Measurements from ENCODE around the gene SGTA.

Gene SGTA

GRCh38 chr19:2807379-2808128 lies 24.5 kb upstream of the SGTA start:
- TF ChIP-seq Cebpa-rat (IDR thresholded peaks at IDR 0.05), result no peak
- Histone ChIP-seq H3K27me3 (peaks cover 0 to 75% (median 0%) of the 10 kb centered on the region in 11 experiments; a peak in 7 of 22 replicates), H3K4me2 (peak overlapping the region in 9 of 11 experiments; percentile 29 to 96 (median 84); a peak in 17 of 22 replicates), H3K36me3 (peaks cover 33 to 88% (median 74%) of the 10 kb centered on the region in 11 experiments), H3K4me3 (no peak overlapping the region; a peak in 3 of 20 replicates), H3K9ac (peak overlapping the region in 2 of 11 experiments; percentile 18 to 31; a peak in 2 of 22 replicates), H3K4me1 (peaks cover 21 to 98% (median 85%) of the 10 kb centered on the region in 10 experiments), H4K20me1 (peaks cover 0 to 97% (median 92%) of the 10 kb centered on the region in 11 experiments; a peak in 21 of 22 replicates), H3K9me3 (replicated peaks in 1 of 11) (no peaks in the 10 kb centered on the region; a peak in 1 of 22 replicates), H3K27ac (peak overlapping the region in 1 of 11 experiments; percentile 59; a peak in 2 of 22 replicates)

DNA sequence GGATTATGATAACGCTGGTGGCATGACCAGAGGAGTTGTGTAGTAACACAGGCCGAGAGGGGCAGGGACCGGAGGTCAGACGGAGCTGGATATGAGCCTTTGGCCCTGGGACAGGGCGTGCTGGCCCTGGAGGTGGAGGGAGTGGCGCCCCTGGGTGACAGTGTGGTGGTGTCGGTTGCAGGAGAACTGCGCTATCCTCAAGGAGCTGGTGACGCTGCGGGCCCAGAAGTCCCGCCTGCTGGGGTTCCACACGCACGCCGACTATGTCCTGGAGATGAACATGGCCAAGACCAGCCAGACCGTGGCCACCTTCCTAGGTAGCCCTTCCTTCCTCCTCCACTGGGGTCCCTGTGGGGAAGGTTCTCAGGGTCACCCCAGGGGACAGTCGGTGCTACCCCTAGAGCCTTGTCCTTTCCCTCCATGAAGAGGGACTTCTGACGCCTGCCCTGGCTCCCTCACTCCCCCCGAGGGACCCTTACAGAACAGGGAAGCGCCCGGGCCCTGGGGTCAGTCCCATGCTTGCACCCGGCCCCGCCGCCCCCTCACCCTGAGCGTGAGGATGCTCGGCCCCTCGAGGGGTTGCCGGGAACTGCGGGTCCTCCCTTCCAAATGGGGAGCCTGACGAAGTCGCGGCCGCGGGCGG lies 23.8 kb upstream of the SGTA start:
- peaks cover 22 to 98% (median 90%) of the 10 kb centered on the region in 10 experiments for H3K4me1 ChIP-seq
- no peak for TF ChIP-seq Cebpa-rat (IDR thresholded peaks at IDR 0.05)
- H3K9me3 ChIP-seq (replicated peaks in 1 of 11), result no peaks in the 10 kb centered on the region; a peak in 1 of 22 replicates
- H3K27ac ChIP-seq, result peak overlapping the region in 4 of 11 experiments; percentile 2 to 59 (median 44); a peak in 6 of 22 replicates
- no peak overlapping the region; a peak in 3 of 20 replicates for H3K4me3 ChIP-seq
- peaks cover 31 to 86% (median 69%) of the 10 kb centered on the region in 11 experiments for H3K36me3 ChIP-seq
- H3K27me3 ChIP-seq, result peaks cover 0 to 75% (median 0%) of the 10 kb centered on the region in 11 experiments; a peak in 7 of 22 replicates
- peaks cover 0 to 96% (median 90%) of the 10 kb centered on the region in 11 experiments; a peak in 21 of 22 replicates for H4K20me1 ChIP-seq
- H3K4me2 ChIP-seq, result peak overlapping the region in 9 of 11 experiments; percentile 43 to 96 (median 84); a peak in 18 of 22 replicates
- H3K9ac ChIP-seq, result peak overlapping the region in 3 of 11 experiments; percentile 3 to 18 (median 16); a peak in 1 of 22 replicates

- H3K27me3 ChIP-seq, result peaks cover 0 to 75% (median 0%) of the 10 kb centered on the region in 11 experiments; a peak in 7 of 22 replicates
- no peaks in the 10 kb centered on the region; a peak in 1 of 22 replicates for H3K9me3 ChIP-seq (replicated peaks in 1 of 11)
- H3K9ac ChIP-seq, result peak overlapping the region in 3 of 11 experiments; percentile 3 to 18 (median 16); a peak in 1 of 22 replicates
- H3K4me3 ChIP-seq, result no peak overlapping the region; a peak in 1 of 20 replicates
- peak overlapping the region; percentile 16 to 96 (median 83); a peak in 19 of 22 replicates for H3K4me2 ChIP-seq
- peaks cover 31 to 79% (median 65%) of the 10 kb centered on the region in 11 experiments for H3K36me3 ChIP-seq
- peaks cover 0 to 96% (median 88%) of the 10 kb centered on the region in 11 experiments; a peak in 21 of 22 replicates for H4K20me1 ChIP-seq
- peak overlapping the region in 4 of 11 experiments; percentile 2 to 59 (median 44); a peak in 7 of 22 replicates for H3K27ac ChIP-seq
- TF ChIP-seq Cebpa-rat (IDR thresholded peaks at IDR 0.05), result no peak
- peaks cover 30 to 98% (median 95%) of the 10 kb centered on the region in 10 experiments for H3K4me1 ChIP-seq
Observed at GRCh38 chr19:2805991-2806649, 23.0 kb upstream of the SGTA start.

DNA sequence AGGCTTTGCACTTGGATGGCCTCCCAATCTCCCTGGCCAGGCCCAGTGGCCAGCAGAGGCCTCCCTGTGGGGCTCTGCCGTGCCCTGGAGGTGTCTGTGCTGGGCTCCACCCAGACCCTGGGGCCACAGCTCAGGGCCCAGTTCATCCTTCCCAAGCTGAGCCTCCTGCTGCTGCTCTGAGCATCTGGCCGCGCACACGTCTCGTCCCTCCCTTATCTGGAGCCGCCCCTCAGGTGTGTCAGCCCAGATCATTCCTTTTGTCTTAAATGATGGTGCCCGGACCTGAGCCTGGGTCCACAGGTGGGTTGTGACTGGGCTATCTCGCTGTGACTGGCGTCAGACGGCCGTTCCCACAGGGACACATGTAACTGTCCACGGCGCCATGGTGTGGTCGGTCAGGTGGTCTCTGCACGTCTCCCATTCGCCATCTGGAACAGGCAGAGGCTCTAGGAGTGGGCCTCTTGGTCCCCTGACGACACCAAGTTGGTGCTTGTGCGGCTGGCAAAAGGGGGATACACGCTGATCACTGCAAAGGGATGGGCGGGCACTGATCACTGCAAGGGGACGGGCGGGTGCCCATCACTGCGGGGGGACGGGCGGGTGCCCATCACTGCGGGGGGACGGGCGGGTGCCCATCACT lies 22.3 kb upstream of the SGTA start:
- TF ChIP-seq Cebpa-rat (IDR thresholded peaks at IDR 0.05), result no peak
- H3K9ac ChIP-seq, result peak overlapping the region in 7 of 11 experiments; percentile 16 to 71 (median 57); a peak in 11 of 22 replicates
- peaks cover 37 to 98% (median 96%) of the 10 kb centered on the region in 10 experiments for H3K4me1 ChIP-seq
- H3K9me3 ChIP-seq (replicated peaks in 1 of 11), result no peaks in the 10 kb centered on the region; a peak in 1 of 22 replicates
- H3K27ac ChIP-seq, result peak overlapping the region in 7 of 11 experiments; percentile 17 to 73 (median 54); a peak in 12 of 22 replicates
- peaks cover 0 to 96% (median 88%) of the 10 kb centered on the region in 11 experiments; a peak in 21 of 22 replicates for H4K20me1 ChIP-seq
- peak overlapping the region; percentile 57 to 97 (median 85) for H3K4me2 ChIP-seq
- peak overlapping the region in 1 of 10 experiments; percentile 32; a peak in 3 of 20 replicates for H3K4me3 ChIP-seq
- peaks cover 31 to 79% (median 64%) of the 10 kb centered on the region in 11 experiments for H3K36me3 ChIP-seq
- H3K27me3 ChIP-seq, result peaks cover 0 to 69% (median 0%) of the 10 kb centered on the region in 11 experiments; a peak in 7 of 22 replicates

DNA sequence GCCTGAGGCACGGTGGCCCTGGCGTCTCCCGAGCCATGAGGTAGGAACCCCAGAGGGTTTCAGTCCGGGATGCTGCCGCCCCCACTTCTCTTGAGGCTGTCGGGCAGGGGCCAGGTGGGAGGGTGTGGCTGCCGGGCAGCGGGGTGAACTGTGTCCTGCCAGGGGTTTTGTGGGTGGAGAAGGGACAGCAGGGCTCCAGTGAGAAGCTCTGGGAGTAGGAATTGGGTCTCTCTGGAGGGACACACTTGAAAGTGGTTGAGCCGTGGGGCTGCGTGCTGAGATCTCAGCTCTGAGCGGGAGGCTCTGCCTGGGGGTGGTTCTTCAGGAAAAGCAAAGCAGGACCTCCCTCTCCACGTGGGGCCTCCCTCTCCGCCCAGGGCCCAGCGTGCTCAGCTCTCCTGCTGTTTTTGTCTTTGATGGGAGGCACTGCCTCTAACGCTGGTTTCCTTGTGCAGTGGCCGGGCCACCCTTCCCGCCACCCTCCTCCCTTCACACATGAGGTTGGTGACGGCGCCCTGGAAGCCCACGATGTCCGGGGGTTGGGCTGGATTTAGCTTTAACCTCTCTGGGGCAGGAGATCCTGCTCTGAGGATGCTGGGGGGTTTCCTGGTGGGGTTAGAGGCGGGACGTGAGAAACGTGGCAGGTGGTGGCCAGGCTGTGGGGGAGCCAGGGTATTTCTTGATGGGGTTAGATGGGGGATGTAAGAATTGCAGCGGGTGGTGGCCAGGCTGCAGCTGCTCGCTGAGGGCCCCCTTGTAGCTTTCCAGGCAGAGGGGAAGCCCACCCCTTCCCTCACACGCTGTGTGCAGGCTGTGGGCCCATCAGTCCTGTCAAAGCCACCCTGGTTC lies 21.3 kb upstream of the SGTA start:
- H3K36me3 ChIP-seq, result peaks cover 34 to 79% (median 64%) of the 10 kb centered on the region in 11 experiments
- H3K4me1 ChIP-seq, result peaks cover 38 to 98% (median 96%) of the 10 kb centered on the region in 10 experiments
- H3K9me3 ChIP-seq (replicated peaks in 1 of 11), result no peaks in the 10 kb centered on the region; a peak in 1 of 22 replicates
- H3K9ac ChIP-seq, result peak overlapping the region in 9 of 11 experiments; percentile 16 to 71 (median 56); a peak in 14 of 22 replicates
- TF ChIP-seq Cebpa-rat (IDR thresholded peaks at IDR 0.05), result no peak
- H3K27me3 ChIP-seq, result peaks cover 0 to 59% (median 0%) of the 10 kb centered on the region in 11 experiments; a peak in 7 of 22 replicates
- H3K27ac ChIP-seq, result peak overlapping the region in 7 of 11 experiments; percentile 17 to 73 (median 54); a peak in 13 of 22 replicates
- H3K4me2 ChIP-seq, result peak overlapping the region; percentile 57 to 97 (median 85)
- peak overlapping the region in 4 of 10 experiments; percentile 11 to 40 (median 22); a peak in 4 of 20 replicates for H3K4me3 ChIP-seq
- H4K20me1 ChIP-seq, result peaks cover 0 to 96% (median 87%) of the 10 kb centered on the region in 11 experiments; a peak in 18 of 22 replicates

DNA sequence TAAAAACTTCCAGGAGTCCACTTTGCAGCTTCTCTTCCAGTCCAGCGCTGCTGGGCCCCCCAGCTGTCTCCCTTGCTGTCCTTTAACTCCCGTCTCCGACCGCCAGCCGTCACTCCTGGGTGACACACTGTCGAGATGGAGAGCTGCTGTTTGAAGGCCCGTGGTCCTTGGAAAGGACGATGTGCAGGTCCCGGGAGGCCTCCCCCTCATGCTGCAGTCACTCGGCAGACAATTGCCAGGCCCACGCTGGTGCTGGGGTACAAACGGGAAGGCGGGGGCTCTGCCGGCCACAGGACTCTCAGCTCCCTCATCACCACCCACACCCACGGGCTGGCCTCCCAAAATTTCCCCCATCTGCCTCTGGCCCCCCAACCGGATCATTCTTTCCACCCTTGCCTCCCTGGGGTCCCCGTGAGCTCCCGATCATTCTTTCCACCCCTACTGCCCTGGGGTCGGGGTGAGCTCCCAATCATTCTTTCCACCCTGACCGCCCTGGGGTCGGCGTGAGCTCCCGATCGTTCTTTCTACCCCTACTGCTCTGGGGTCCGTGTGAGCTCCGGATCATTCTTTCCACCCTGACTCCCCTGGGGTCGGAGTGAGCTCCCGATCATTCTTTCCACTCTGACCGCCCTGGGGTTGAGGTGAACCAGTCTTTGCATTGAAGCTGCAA lies 20.5 kb upstream of the SGTA start:
- H3K27me3 ChIP-seq, result peaks cover 0 to 51% (median 0%) of the 10 kb centered on the region in 11 experiments; a peak in 7 of 22 replicates
- H3K27ac ChIP-seq, result peak overlapping the region in 6 of 11 experiments; percentile 25 to 73 (median 59); a peak in 12 of 22 replicates
- peak overlapping the region; percentile 57 to 97 (median 85) for H3K4me2 ChIP-seq
- H3K9me3 ChIP-seq (replicated peaks in 1 of 11), result no peaks in the 10 kb centered on the region; a peak in 1 of 22 replicates
- H3K36me3 ChIP-seq, result peaks cover 30 to 79% (median 64%) of the 10 kb centered on the region in 11 experiments
- no peak for TF ChIP-seq Cebpa-rat (IDR thresholded peaks at IDR 0.05)
- H4K20me1 ChIP-seq, result peaks cover 0 to 96% (median 87%) of the 10 kb centered on the region in 11 experiments; a peak in 18 of 22 replicates
- peak overlapping the region in 4 of 10 experiments; percentile 11 to 40 (median 22); a peak in 4 of 20 replicates for H3K4me3 ChIP-seq
- H3K4me1 ChIP-seq, result peaks cover 38 to 98% (median 96%) of the 10 kb centered on the region in 10 experiments
- peak overlapping the region in 9 of 11 experiments; percentile 16 to 71 (median 56); a peak in 15 of 22 replicates for H3K9ac ChIP-seq

Data from BLaER1 treated with 17β-estradiol and CSF1 and Interleukin-3, amounts not matched to agents 10 nM and 100 nM (cell line).